ENCODE results near the gene DHRS12.

GRCh38 chr13:51738226-51738905 is 65.6 kb downstream of the DHRS12 start:
- TF ChIP-seq CTCF (IDR thresholded peaks at IDR 0.05) = no peak
- no peak for TF ChIP-seq POLR2A (IDR thresholded peaks at IDR 0.05)

Measured in testis (tissue), 2 donors.